GM21737 (cell line): ENCODE results near the gene CFHR5.
"Not testable (repeated sequence)": the region's sequence is repeated elsewhere in the genome, so short reads cannot be mapped to it uniquely, and the experiment has no call there.

ENCODE experiments used
- ATAC-seq: cut with Tn5 transposase; IDR thresholded peaks from one replicate; pipeline ENCODE4 v1.9.1; 2021; ENCODE audit warnings: mild to moderate bottlenecking, moderate library complexity; ENCODE audit not compliant: unreplicated experiment

CFHR5 gene

GRCh38 chr1:196977278-196977677, at the start of gene CFHR5:
Gene CFHR5, plus strand, starts transcription at chr1:196977556. Its CDS starts 109 bp downstream, at chr1:196977665.
- ATAC-seq: no peak

GRCh38 chr1:196932853-196933252, 44.5 kb upstream of the CFHR5 start:
- ATAC-seq: not testable (repeated sequence)

- ATAC-seq: no peak
Measured at GRCh38 chr1:196933531-196934189, 43.7 kb upstream of the CFHR5 start.

GRCh38 chr1:196941474-196941873, 35.9 kb upstream of the CFHR5 start:
- ATAC-seq: not testable (repeated sequence)

GRCh38 chr1:196943568-196943967, 33.8 kb upstream of the CFHR5 start, which contains the start of gene CFHR2:
Gene CFHR2, plus strand, starts transcription at chr1:196943738. Its CDS starts 143 bp downstream, at chr1:196943881.
- not testable (repeated sequence) for ATAC-seq

GRCh38 chr1:196951711-196952394, 25.5 kb upstream of the CFHR5 start:
- ATAC-seq: peak; percentile 79

- no peak for ATAC-seq
Measured at GRCh38 chr1:196954778-196955177, 22.6 kb upstream of the CFHR5 start.

GRCh38 chr1:196955926-196956325, 21.4 kb upstream of the CFHR5 start:
- ATAC-seq: no peak

GRCh38 chr1:196960854-196961253, 16.5 kb upstream of the CFHR5 start:
- no peak for ATAC-seq

- ATAC-seq: no peak
Measured at GRCh38 chr1:196970182-196970581, 7.2 kb upstream of the CFHR5 start.

GRCh38 chr1:196976278-196976677, 1.1 kb upstream of the CFHR5 start:
- no peak for ATAC-seq

- ATAC-seq: no peak
Measured at GRCh38 chr1:196980859-196981258, 3.5 kb downstream of the CFHR5 start.

- ATAC-seq: not testable (repeated sequence)
Measured at GRCh38 chr1:196982247-196982646, 4.9 kb downstream of the CFHR5 start.

- ATAC-seq: not testable (repeated sequence)
Measured at GRCh38 chr1:196991919-196992651, 14.7 kb downstream of the CFHR5 start.

GRCh38 chr1:196993916-196994315, 16.6 kb downstream of the CFHR5 start:
- no peak for ATAC-seq

- ATAC-seq: no peak
Measured at GRCh38 chr1:196997423-196997822, 20.1 kb downstream of the CFHR5 start.

- no peak for ATAC-seq
Measured at GRCh38 chr1:197001828-197002227, 24.5 kb downstream of the CFHR5 start.

- no peak for ATAC-seq
Measured at GRCh38 chr1:197003132-197003531, 25.8 kb downstream of the CFHR5 start.

- ATAC-seq: no peak
Measured at GRCh38 chr1:197008861-197009260, 31.5 kb downstream of the CFHR5 start.

GRCh38 chr1:197011614-197012013, 34.3 kb downstream of the CFHR5 start:
- ATAC-seq: no peak

GRCh38 chr1:197013234-197013633, 35.9 kb downstream of the CFHR5 start:
- no peak for ATAC-seq

- ATAC-seq: no peak
Measured at GRCh38 chr1:197016751-197017150, 39.4 kb downstream of the CFHR5 start.
